HCT116 (cell line): ENCODE data around the gene TAF15. TPM values are rescaled to one million over a fixed set of nuclear protein-coding genes. Genes with fewer than 3 reads are reported as not detected.

Experiments used
- ATAC-seq: fragments of 200-7000 bp; cut with Tn5 transposase; 2 replicates; pipeline ENCODE4 v1.9.1; 2020; ENCODE audit warnings: mild to moderate bottlenecking, moderate library complexity
- BruUV-seq: library from RNA; stranded (reverse); fragments of 400-500 nt; replicated peaks from 2 replicates; lab custom pipeline; 2021; lab: Mats Ljungman, UMichigan
- CTCF ChIA-PET: fragments of 300-600 bp; sonication (Branson Sonifier 250); formaldehyde crosslinking; loops from one replicate; lab custom pipeline; 2021; ENCODE audit warnings: antibody characterized with exemption; lab: Charles Lee
- POLR2A ChIA-PET: fragments of 300-600, 350-600 bp; sonication (Branson Sonifier 250); formaldehyde crosslinking; loops from one replicate; lab custom pipeline; 2021; ENCODE audit warnings: antibody characterized with exemption; lab: Charles Lee
- RAD21 ChIA-PET, 2 experiments: fragments of 300-600 bp; sonication (Branson Sonifier 250); formaldehyde crosslinking; loops; one replicate each; lab custom pipeline; 2023; ENCODE audit warnings: low total read pairs in 2 of 2; ENCODE audit not compliant: uncharacterized antibody in 2 of 2, unreplicated experiment in 2 of 2, low non-redundant PET in 1 of 2; lab: Charles Lee
- DNase-seq: peaks from one replicate; pipeline ENCODE4 v3.0.0-alpha.2; 2010; ENCODE audit warnings: low read depth, low spot score
- H2AFZ ChIP-seq: fragments of 200-600 bp; shearing (Covaris generic), sonication (generic); 2 replicates; pipeline ENCODE4 v1.6.1; 2017; ENCODE audit warnings: low read depth, mixed run types, mixed read lengths, antibody characterized with exemption, low read length; ENCODE audit not compliant: poor library complexity, severe bottlenecking
- H3K27ac ChIP-seq: 2 replicates; pipeline ENCODE4 v1.5.1; 2012; ENCODE audit warnings: low read depth, low read length
- H3K27me3 ChIP-seq: fragments of 200-600 bp; sonication (generic); 2 replicates; pipeline ENCODE4 v1.6.1; 2016; ENCODE audit warnings: mixed run types, low read length, mixed read lengths; ENCODE audit not compliant: insufficient read depth
- H3K36me3 ChIP-seq, 2 experiments: fragments of 200-500 bp in 1 of 2; fragments of 200-600 bp in 1 of 2; sonication (Bioruptor generic) in 1 of 2; sonication (generic) in 1 of 2; 2 replicates each; pipeline versions ENCODE4 v1.5.1 to v1.6.1; 2014 to 2016; ENCODE audit warnings: low read length in 2 of 2, inconsistent platforms in 1 of 2, mixed read lengths in 1 of 2, mixed run types in 1 of 2; ENCODE audit not compliant: insufficient read depth in 2 of 2, control insufficient read depth in 1 of 2
- H3K4me1 ChIP-seq, 2 experiments: fragments of 200-600 bp in 1 of 2; sonication (generic) in 1 of 2; 2 replicates each; pipeline versions ENCODE4 v1.5.1 to v1.6.1; 2012 to 2017; ENCODE audit warnings: low read length in 2 of 2, inconsistent platforms in 1 of 2, mild to moderate bottlenecking in 1 of 2, mixed read lengths in 1 of 2, mixed run types in 1 of 2, moderate library complexity in 1 of 2; ENCODE audit not compliant: insufficient read depth in 2 of 2, control insufficient read depth in 1 of 2
- H3K4me2 ChIP-seq: fragments of 200-600 bp; sonication (generic); 2 replicates; pipeline ENCODE4 v1.6.1; 2017; ENCODE audit warnings: mixed run types, low read length, mixed read lengths
- H3K4me3 ChIP-seq, 2 experiments: fragments of 200-600 bp in 1 of 2; sonication (generic) in 1 of 2; replicated peaks in 1 of 2; 2 replicates each; pipeline ENCODE4 v1.5.1; 2011 to 2016; ENCODE audit warnings: low read length in 2 of 2, control low read depth in 1 of 2, low read depth in 1 of 2, mild to moderate bottlenecking in 1 of 2, mixed read lengths in 1 of 2, mixed run types in 1 of 2
- H3K79me2 ChIP-seq: fragments of 200-600 bp; sonication (generic); 2 replicates; pipeline ENCODE4 v1.6.1; 2017; ENCODE audit warnings: mild to moderate bottlenecking, mixed run types, low read length, moderate library complexity, mixed read lengths; ENCODE audit not compliant: insufficient read depth
- H3K9ac ChIP-seq: fragments of 200-600 bp; sonication (generic); 2 replicates; pipeline ENCODE4 v1.6.1; 2016; ENCODE audit warnings: low read length, mixed read lengths
- H3K9me2 ChIP-seq: fragments of 200-600 bp; sonication (generic), shearing (Covaris generic); 2 replicates; pipeline ENCODE4 v1.6.1; 2017; ENCODE audit warnings: mixed run types, mild to moderate bottlenecking, moderate library complexity; ENCODE audit not compliant: insufficient read depth
- H3K9me3 ChIP-seq, 2 experiments: fragments of 200-500 bp in 1 of 2; fragments of 200-600 bp in 1 of 2; sonication (Bioruptor generic) in 1 of 2; sonication (generic) in 1 of 2; 2 replicates each; pipeline ENCODE4 v1.6.1; 2014 to 2017; ENCODE audit warnings: low read length in 2 of 2, mixed read lengths in 2 of 2, inconsistent platforms in 1 of 2, low read depth in 1 of 2, mild to moderate bottlenecking in 1 of 2, mixed run types in 1 of 2, moderate library complexity in 1 of 2; ENCODE audit not compliant: control insufficient read depth in 1 of 2, insufficient read depth in 1 of 2
- H4K20me1 ChIP-seq: fragments of 200-600 bp; sonication (generic), shearing (Covaris generic); 2 replicates; pipeline ENCODE4 v1.6.1; 2017; ENCODE audit warnings: mixed run types, mild to moderate bottlenecking, moderate library complexity; ENCODE audit not compliant: insufficient read depth
- FOSL1 ChIP-seq: IDR thresholded peaks from 2 replicates; pipeline ENCODE4 v1.6.1; 2012; ENCODE audit warnings: low read depth
- intact Hi-C: fragments of 100-400 bp; cut with micrococcal nuclease; formaldehyde crosslinking; loops from 2 replicates; pipeline ENCODE4 v1.10.0; 2022
- total RNA-seq: library from RNA; stranded (reverse); gene quantifications from one replicate; pipeline ENCODE4 v1.2.1, GENCODE V29; 2021; ENCODE audit not compliant: unreplicated experiment
- TF ChIP-seq, protein P1 (sequence below): IDR thresholded peaks from 2 replicates; pipeline ENCODE4 v1.6.1; 2011; ENCODE audit warnings: mild to moderate bottlenecking, low read length, moderate library complexity; ENCODE audit not compliant: insufficient replicate concordance; ENCODE audit errors: extremely low read depth
- TF ChIP-seq, protein P2 (sequence below): IDR thresholded peaks from 2 replicates; pipeline ENCODE4 v1.6.1; 2012; ENCODE audit warnings: low read depth

Gene TAF15
- total RNA-seq, 1 experiment from 2014 or later: 346 TPM

DNA sequence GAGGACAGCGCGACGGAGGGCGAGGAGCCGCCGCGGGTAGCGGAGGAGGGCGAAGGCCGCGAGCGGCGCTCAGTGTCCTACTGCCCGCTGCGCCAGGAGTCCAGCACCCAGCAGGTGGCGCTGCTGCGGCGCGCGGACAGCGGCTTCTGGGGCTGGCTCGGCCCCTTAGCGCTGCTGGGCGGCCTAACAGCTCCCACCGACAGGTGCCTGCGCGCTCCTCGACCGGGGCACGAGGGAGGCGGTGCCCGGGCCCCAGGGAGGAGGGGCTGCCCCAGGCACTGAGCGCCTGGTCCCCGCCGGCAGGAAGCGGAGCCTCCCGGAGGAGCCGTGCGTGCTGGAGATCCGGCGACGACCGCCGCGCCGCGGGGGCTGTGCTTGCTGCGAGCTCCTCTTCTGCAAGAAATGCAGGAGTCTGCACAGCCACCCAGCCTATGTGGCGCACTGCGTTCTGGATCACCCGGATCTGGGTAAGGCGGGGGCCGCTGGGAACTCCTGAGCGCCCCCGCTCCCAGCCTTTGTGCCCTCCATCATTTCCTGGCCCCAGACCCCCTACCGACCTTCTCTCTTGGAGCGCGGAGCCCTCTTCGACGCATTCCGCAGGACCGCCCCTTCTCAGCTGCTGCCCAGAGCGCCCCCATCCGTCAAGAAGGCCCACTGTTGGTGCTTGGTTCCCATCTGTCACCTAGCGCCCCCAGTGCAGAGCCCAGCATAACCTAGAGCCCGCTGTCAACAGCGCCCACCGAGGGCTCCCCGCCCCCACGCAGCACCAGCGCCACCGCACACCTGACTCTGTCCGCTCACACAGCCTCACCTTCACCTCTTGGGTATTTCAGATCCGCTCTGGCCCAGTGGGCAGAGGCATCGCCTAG lies 44.9 kb upstream of the TAF15 start (continued):
- TF ChIP-seq FOSL1: no peak
- TF ChIP-seq, protein P1, sequence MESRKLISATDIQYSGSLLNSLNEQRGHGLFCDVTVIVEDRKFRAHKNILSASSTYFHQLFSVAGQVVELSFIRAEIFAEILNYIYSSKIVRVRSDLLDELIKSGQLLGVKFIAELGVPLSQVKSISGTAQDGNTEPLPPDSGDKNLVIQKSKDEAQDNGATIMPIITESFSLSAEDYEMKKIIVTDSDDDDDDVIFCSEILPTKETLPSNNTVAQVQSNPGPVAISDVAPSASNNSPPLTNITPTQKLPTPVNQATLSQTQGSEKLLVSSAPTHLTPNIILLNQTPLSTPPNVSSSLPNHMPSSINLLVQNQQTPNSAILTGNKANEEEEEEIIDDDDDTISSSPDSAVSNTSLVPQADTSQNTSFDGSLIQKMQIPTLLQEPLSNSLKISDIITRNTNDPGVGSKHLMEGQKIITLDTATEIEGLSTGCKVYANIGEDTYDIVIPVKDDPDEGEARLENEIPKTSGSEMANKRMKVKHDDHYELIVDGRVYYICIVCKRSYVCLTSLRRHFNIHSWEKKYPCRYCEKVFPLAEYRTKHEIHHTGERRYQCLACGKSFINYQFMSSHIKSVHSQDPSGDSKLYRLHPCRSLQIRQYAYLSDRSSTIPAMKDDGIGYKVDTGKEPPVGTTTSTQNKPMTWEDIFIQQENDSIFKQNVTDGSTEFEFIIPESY: no peak
- TF ChIP-seq, all 23 proteins: peak for 8

DNA sequence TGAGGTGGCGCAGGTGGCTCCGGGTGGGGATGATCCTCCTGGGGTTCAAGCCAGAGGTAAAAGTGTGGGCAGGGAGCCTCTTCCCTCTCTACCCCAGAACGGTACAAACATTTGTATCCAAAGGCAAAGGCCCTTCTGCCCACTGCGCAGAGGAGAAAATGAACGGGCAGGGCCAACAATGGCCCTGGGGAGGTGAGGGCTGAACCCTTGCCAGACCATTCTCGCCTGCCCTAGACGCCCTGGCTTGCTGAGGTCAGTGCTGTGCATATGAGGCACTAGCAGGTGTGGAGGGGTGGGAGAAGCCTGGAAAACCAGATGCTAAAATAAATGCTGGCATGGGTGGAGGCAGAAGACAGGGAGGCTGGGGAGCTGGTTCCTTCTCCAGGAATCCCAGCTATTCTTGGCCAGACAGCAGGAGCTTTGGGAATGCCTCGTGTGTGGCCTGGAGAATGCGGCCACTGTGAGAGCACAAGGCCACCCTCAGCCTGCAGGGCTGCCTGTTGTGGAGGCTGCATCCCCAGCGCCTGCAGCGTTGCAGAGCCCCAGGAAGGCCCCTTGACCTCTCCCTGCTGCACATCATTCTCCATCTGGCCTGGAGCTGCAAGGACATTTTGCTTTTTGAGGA lies 44.1 kb upstream of the TAF15 start:
- Histone ChIP-seq H3K9me3 (no peaks in the 10 kb centered on the region), H3K4me2 (peak overlapping the region; percentile 72), H3K4me1 (peaks cover 5 to 12% of the 10 kb centered on the region in 2 experiments; a peak in 3 of 4 replicates), H3K27ac (no peak overlapping the region), H3K36me3 (no peaks in the 10 kb centered on the region)
- CTCF ChIA-PET: interaction anchor here (4.7 to 5.1 kb wide), 2 partner anchors 39 to 44 kb away, joined by 66 to 76 read pairs; partner anchors contain the start of gene TAF15
- TF ChIP-seq, protein P2, sequence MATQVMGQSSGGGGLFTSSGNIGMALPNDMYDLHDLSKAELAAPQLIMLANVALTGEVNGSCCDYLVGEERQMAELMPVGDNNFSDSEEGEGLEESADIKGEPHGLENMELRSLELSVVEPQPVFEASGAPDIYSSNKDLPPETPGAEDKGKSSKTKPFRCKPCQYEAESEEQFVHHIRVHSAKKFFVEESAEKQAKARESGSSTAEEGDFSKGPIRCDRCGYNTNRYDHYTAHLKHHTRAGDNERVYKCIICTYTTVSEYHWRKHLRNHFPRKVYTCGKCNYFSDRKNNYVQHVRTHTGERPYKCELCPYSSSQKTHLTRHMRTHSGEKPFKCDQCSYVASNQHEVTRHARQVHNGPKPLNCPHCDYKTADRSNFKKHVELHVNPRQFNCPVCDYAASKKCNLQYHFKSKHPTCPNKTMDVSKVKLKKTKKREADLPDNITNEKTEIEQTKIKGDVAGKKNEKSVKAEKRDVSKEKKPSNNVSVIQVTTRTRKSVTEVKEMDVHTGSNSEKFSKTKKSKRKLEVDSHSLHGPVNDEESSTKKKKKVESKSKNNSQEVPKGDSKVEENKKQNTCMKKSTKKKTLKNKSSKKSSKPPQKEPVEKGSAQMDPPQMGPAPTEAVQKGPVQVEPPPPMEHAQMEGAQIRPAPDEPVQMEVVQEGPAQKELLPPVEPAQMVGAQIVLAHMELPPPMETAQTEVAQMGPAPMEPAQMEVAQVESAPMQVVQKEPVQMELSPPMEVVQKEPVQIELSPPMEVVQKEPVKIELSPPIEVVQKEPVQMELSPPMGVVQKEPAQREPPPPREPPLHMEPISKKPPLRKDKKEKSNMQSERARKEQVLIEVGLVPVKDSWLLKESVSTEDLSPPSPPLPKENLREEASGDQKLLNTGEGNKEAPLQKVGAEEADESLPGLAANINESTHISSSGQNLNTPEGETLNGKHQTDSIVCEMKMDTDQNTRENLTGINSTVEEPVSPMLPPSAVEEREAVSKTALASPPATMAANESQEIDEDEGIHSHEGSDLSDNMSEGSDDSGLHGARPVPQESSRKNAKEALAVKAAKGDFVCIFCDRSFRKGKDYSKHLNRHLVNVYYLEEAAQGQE: no peak
- TF ChIP-seq, all 23 proteins: peak for 0
- intact Hi-C loops: no loop called here
- no peaks in the 10 kb centered on the region for H3K79me2 ChIP-seq
- no peaks in the 10 kb centered on the region for H3K9me2 ChIP-seq
- H3K9ac ChIP-seq: no peak overlapping the region
- ChIA-PET POLR2A (interaction anchor here (3.3 kb wide), 1 partner anchor 43 kb away, joined by 41 read pairs; the partner anchor contains the start of gene TAF15), RAD21 (no interaction called here)
- H2AFZ ChIP-seq: no peak overlapping the region
- ATAC-seq: no peak
- no peak overlapping the region for H3K4me3 ChIP-seq
- no peaks in the 10 kb centered on the region for H3K27me3 ChIP-seq
- no TSS peak for BruUV-seq
- DNase-seq: no peak
- no peaks in the 10 kb centered on the region for H4K20me1 ChIP-seq
